ENCODE data around the gene SLC15A4. TPM values are rescaled to one million over a fixed set of nuclear protein-coding genes. Genes with fewer than 3 reads are reported as not detected.

The SLC15A4 gene
- total and polyA plus RNA-seq, 2 of the 13 experiments (the other 11 are each of a cell fraction or from before 2014, with no cell fraction given): 17.3 to 22.7 TPM

DNA sequence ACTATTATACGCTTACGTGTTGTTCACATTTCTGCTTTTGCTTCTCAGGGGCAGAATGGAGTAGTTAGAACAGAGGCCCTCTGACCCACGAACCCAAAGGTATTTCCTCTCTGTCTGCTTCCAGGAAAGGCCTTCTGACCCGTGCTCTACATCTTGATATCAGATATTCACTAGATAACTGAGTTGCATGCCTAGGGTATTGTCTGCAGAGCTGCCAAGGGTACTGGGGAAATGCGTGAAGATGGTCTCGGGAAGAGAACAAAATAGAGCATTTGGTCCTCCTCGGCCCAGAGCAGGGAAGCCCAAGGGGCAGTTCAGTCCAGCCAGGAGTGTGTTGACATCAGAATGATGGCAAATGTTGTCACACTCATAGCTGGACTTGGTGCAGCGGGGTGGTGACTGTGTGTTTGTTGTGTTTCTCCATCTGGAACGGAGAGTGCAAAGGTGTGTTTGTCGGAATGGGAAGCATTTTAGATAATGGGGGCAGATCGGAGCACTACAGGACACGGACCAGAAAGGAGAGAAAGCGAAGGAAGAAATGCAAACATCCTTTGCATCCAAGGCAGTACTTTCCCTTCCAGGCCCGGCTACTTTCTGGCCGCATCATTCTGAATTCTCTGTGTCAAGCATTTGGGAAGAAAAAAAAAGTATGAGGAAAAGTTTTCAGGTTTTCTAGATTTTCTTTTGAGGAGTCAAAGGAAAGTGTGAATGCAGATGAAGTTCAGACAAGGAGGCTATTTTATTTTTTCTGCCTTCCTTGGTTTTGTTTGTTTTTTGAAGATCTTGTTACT is 37.7 kb upstream of the SLC15A4 start:
- Histone ChIP-seq H3K9ac (ENCODE audit: insufficient read depth, low read depth, low read length) (peak overlapping the region; percentile 34; the same call in 1 of the 2 replicates), H3K27me3 (ENCODE audit: control insufficient read depth in 1 of 2, insufficient read depth in 2 of 2, low read length in 2 of 2) (no peaks in the 10 kb centered on the region; a peak in 1 of 5 replicates), H2AFZ (ENCODE audit: low read length) (peak overlapping the region; percentile 31), H3K4me3 (replicated peaks in 1 of 3; ENCODE audit: insufficient read depth in 1 of 3, low read depth in 2 of 3, low read length in 3 of 3) (peak overlapping the region in 2 of 3 experiments; percentile 16 to 44; a peak in 2 of 6 replicates), H4K20me1 (ENCODE audit: insufficient read depth, low read length) (no peaks in the 10 kb centered on the region), H3K4me1 (ENCODE audit: insufficient read depth, low read length) (peaks cover 41% of the 10 kb centered on the region), H3K27ac (ENCODE audit: extremely low read length, insufficient read depth, low read length) (peak overlapping the region; percentile 56), H3K9me3 (ENCODE audit: low read length) (no peaks in the 10 kb centered on the region), H3K79me2 (ENCODE audit: insufficient read depth, low read length) (no peaks in the 10 kb centered on the region), H3K36me3 (replicated peaks in 1 of 2; ENCODE audit: control insufficient read depth in 1 of 2, insufficient read depth in 2 of 2, low read length in 2 of 2) (no peaks in the 10 kb centered on the region), H3K4me2 (ENCODE audit: low read depth, low read length) (peak overlapping the region; percentile 78)
- in situ Hi-C loops (cut with HindIII; ENCODE audit: extremely low pct_ligation_motif_present, low pct_unique_long_range_greater_than_20kb): no loop called here
- 2% methylated on average over 15 of the region's 15 CpGs for WGBS (ENCODE audit: low lambda C conversion rate)
- POLR2A ChIA-PET: interaction anchor here (1.0 to 2.7 kb wide), 2 partner anchors 37 to 43 kb away, joined by 3 to 11 read pairs; partner anchors contain the start of gene SLC15A4
- intact Hi-C loops (cut with micrococcal nuclease; ENCODE audit: unreplicated experiment): no loop called here
- DNase-seq (ENCODE audit: low spot score) (peak; percentile 80), FAIRE-seq (peak; percentile 93), ATAC-seq (peak; percentile 91)
- CTCF ChIA-PET (ENCODE audit: low intra/inter-chr PET ratio, low total read pairs): no interaction called here
- no TSS peak for BruUV-seq (replicated peaks)
- TF ChIP-seq GZF1 (CRISPR knock-in tag; IDR thresholded peaks at IDR 0.05) (no peak), ZSCAN21 (CRISPR knock-in tag; IDR thresholded peaks at IDR 0.05; ENCODE audit: borderline replicate concordance) (0 out of 2 replicates have a peak, but pooled peaks have one; percentile 12), ATRX (CRISPR knock-in tag; IDR thresholded peaks at IDR 0.05; ENCODE audit: borderline replicate concordance) (no peak), PHF20 (CRISPR knock-in tag; IDR thresholded peaks at IDR 0.05) (0 out of 2 replicates have a peak, but pooled peaks have one; percentile 25), ZNF713 (CRISPR knock-in tag; IDR thresholded peaks at IDR 0.05) (no peak), KAT2B (IDR thresholded peaks at IDR 0.05; ENCODE audit: borderline replicate concordance, low read depth, low read length) (no peak), ZFP90 (CRISPR knock-in tag; IDR thresholded peaks at IDR 0.05; ENCODE audit: borderline replicate concordance) (no peak), MIER3 (CRISPR knock-in tag; IDR thresholded peaks at IDR 0.05; ENCODE audit: borderline replicate concordance) (peak; percentile 31; the same call in 1 of the 2 replicates), RBFOX2 (IDR thresholded peaks at IDR 0.05; ENCODE audit: low read depth, low read length) (no peak)
- TF ChIP-seq, protein P1, sequence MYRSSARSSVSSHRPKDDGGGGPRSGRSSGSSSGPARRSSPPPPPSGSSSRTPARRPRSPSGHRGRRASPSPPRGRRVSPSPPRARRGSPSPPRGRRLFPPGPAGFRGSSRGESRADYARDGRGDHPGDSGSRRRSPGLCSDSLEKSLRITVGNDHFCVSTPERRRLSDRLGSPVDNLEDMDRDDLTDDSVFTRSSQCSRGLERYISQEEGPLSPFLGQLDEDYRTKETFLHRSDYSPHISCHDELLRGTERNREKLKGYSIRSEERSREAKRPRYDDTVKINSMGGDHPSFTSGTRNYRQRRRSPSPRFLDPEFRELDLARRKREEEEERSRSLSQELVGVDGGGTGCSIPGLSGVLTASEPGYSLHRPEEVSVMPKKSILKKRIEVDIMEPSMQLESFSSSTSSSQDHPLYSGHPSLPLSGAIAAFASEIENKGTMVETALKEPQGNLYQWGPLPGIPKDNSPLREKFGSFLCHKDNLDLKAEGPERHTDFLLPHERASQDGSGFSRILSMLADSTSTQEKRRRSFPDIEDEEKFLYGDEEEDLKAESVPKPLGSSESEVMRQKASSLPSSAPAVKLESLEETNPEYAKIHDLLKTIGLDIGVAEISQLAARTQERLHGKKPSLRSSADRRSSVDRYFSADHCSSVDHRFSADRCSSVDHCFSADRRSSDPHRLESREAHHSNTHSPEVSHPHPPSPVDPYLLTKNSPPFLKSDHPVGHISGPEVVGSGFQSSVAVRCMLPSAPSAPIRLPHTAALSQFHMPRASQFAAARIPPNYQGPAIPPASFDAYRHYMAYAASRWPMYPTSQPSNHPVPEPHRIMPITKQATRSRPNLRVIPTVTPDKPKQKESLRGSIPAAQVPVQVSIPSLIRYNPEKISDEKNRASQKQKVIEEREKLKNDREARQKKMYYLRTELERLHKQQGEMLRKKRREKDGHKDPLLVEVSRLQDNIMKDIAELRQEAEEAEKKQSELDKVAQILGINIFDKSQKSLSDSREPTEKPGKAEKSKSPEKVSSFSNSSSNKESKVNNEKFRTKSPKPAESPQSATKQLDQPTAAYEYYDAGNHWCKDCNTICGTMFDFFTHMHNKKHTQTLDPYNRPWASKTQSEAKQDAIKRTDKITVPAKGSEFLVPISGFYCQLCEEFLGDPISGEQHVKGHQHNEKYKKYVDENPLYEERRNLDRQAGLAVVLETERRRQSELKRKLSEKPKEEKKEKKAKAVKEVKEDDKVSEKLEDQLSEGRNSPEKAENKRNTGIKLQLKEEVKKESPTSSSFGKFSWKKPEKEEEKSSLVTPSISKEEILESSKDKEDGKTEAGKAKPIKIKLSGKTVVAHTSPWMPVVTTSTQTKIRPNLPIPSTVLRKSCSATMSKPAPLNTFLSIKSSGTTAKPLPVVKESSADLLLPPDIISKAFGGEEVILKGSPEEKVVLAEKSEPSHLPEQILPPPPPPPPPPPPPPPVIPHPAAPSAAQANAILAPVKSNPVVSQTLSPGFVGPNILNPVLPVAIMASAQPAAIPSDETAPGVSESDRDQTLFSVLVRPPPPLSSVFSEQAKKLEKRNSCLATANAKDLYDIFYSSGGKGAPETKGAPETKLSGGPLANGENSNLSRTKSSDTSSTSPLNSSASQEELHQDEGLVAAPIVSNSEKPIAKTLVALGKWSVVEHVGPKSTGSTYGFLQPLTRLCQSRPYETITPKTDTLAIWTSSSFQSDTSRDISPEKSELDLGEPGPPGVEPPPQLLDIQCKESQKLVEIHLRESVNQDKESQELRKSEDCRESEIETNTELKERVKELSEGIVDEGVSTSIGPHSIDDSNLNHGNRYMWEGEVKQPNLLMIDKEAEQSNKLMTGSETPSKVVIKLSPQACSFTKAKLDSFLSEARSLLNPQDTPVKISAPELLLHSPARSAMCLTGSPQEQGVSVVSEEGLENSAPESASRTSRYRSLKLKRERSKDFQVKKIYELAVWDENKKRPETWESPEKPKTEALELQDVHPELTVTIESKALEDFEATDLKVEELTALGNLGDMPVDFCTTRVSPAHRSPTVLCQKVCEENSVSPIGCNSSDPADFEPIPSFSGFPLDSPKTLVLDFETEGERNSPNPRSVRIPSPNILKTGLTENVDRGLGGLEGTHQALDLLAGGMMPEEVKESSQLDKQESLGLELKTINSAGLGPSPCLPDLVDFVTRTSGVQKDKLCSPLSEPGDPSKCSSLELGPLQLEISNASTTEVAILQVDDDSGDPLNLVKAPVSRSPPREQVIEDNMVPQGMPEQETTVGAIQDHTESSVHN (CRISPR knock-in tag; IDR thresholded peaks at IDR 0.05): no peak
- TF ChIP-seq, protein P2, sequence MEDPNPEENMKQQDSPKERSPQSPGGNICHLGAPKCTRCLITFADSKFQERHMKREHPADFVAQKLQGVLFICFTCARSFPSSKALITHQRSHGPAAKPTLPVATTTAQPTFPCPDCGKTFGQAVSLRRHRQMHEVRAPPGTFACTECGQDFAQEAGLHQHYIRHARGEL (CRISPR knock-in tag; IDR thresholded peaks at IDR 0.05): no peak
- TF ChIP-seq, protein P3, sequence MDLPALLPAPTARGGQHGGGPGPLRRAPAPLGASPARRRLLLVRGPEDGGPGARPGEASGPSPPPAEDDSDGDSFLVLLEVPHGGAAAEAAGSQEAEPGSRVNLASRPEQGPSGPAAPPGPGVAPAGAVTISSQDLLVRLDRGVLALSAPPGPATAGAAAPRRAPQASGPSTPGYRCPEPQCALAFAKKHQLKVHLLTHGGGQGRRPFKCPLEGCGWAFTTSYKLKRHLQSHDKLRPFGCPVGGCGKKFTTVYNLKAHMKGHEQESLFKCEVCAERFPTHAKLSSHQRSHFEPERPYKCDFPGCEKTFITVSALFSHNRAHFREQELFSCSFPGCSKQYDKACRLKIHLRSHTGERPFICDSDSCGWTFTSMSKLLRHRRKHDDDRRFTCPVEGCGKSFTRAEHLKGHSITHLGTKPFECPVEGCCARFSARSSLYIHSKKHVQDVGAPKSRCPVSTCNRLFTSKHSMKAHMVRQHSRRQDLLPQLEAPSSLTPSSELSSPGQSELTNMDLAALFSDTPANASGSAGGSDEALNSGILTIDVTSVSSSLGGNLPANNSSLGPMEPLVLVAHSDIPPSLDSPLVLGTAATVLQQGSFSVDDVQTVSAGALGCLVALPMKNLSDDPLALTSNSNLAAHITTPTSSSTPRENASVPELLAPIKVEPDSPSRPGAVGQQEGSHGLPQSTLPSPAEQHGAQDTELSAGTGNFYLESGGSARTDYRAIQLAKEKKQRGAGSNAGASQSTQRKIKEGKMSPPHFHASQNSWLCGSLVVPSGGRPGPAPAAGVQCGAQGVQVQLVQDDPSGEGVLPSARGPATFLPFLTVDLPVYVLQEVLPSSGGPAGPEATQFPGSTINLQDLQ (CRISPR knock-in tag; IDR thresholded peaks at IDR 0.05): no peak
